RWPE2 (cell line): ENCODE measurements around the gene HIVEP1.
A peak's percentile ranks its signal among the peaks of the same experiment; 100 is the strongest.

Experiments used
- ATAC-seq: fragments of 200-7000 bp; cut with Tn5 transposase; 3 replicates; pipeline ENCODE4 v1.9.1; 2021; ENCODE audit warnings: low read depth
- DNase-seq: peaks from one replicate; pipeline ENCODE4 v3.0.0-alpha.2; 2020; ENCODE audit warnings: low spot score
- H3K27ac ChIP-seq: fragments of 450-650 bp; 2 replicates; pipeline ENCODE4 v1.5.1; 2017; ENCODE audit warnings: mild to moderate bottlenecking; ENCODE audit not compliant: poor library complexity, severe bottlenecking
- H3K27me3 ChIP-seq: fragments of 250-450 bp; sonication (Bioruptor Pico); 2 replicates; pipeline ENCODE4 v1.5.1; 2021; ENCODE audit warnings: mild to moderate bottlenecking, moderate library complexity; ENCODE audit not compliant: insufficient read depth, poor library complexity, severe bottlenecking
- H3K36me3 ChIP-seq: fragments of 250-450 bp; sonication (Bioruptor Pico); 2 replicates; pipeline ENCODE4 v1.5.1; 2020; ENCODE audit warnings: low read depth, mild to moderate bottlenecking, moderate library complexity
- H3K4me1 ChIP-seq: fragments of 250-450 bp; sonication (Bioruptor Pico); 2 replicates; pipeline ENCODE4 v1.5.1; 2021; ENCODE audit warnings: mild to moderate bottlenecking, moderate library complexity; ENCODE audit not compliant: insufficient read depth, poor library complexity, severe bottlenecking
- H3K4me3 ChIP-seq: fragments of 250-450 bp; sonication (Bioruptor Pico); 2 replicates; pipeline ENCODE4 v1.5.1; 2021; ENCODE audit warnings: mild to moderate bottlenecking, moderate library complexity; ENCODE audit not compliant: severe bottlenecking
- H3K9me3 ChIP-seq: fragments of 250-450 bp; sonication (Bioruptor Pico); 2 replicates; pipeline ENCODE4 v1.5.1; 2021; ENCODE audit warnings: mild to moderate bottlenecking, moderate library complexity; ENCODE audit not compliant: severe bottlenecking
- CTCF ChIP-seq: fragments of 450-650 bp; IDR thresholded peaks from one replicate; pipeline ENCODE4 v1.5.1; 2017; ENCODE audit warnings: mild to moderate bottlenecking, moderate library complexity; ENCODE audit not compliant: poor library complexity, severe bottlenecking

Gene HIVEP1

GRCh38 chr6:12065321-12066140, 53.4 kb downstream of the HIVEP1 start:
- H3K4me3 ChIP-seq: no peak overlapping the region
- DNase-seq (no peak), ATAC-seq (no peak)
- TF ChIP-seq CTCF: no peak
- H3K4me1 ChIP-seq: peaks cover 13% of the 10 kb centered on the region
- no peaks in the 10 kb centered on the region for H3K27me3 ChIP-seq
- no peak overlapping the region for H3K27ac ChIP-seq
- H3K9me3 ChIP-seq: no peaks in the 10 kb centered on the region
- H3K36me3 ChIP-seq: 0 out of 2 replicates have a peak, but pooled peaks cover 3% of the 10 kb centered on the region

GRCh38 chr6:12066297-12066696, 54.2 kb downstream of the HIVEP1 start:
- Histone ChIP-seq H3K27ac (no peak overlapping the region), H3K36me3 (0 out of 2 replicates have a peak, but pooled peaks cover 3% of the 10 kb centered on the region), H3K4me1 (peaks cover 17% of the 10 kb centered on the region), H3K4me3 (no peak overlapping the region), H3K27me3 (no peaks in the 10 kb centered on the region), H3K9me3 (no peaks in the 10 kb centered on the region)
- ATAC-seq (no peak), DNase-seq (no peak)
- no peak for TF ChIP-seq CTCF

GRCh38 chr6:12068899-12069557, 56.9 kb downstream of the HIVEP1 start:
- no peaks in the 10 kb centered on the region for H3K27me3 ChIP-seq

GRCh38 chr6:12069891-12070529, 57.9 kb downstream of the HIVEP1 start:
- no peaks in the 10 kb centered on the region for H3K27me3 ChIP-seq
- no peak for DNase-seq
- TF ChIP-seq CTCF: no peak
- no peaks in the 10 kb centered on the region for H3K9me3 ChIP-seq
- ATAC-seq: no peak
- no peak overlapping the region for H3K27ac ChIP-seq
- H3K36me3 ChIP-seq: 0 out of 2 replicates have a peak, but pooled peaks cover 3% of the 10 kb centered on the region
- H3K4me3 ChIP-seq: no peak overlapping the region
- H3K4me1 ChIP-seq: peaks cover 14% of the 10 kb centered on the region

More at GRCh38 chr6:12068899-12069557, 56.9 kb downstream of the HIVEP1 start:
- Histone ChIP-seq H3K36me3 (0 out of 2 replicates have a peak, but pooled peaks cover 3% of the 10 kb centered on the region), H3K9me3 (no peaks in the 10 kb centered on the region), H3K27ac (no peak overlapping the region), H3K4me3 (no peak overlapping the region), H3K4me1 (peaks cover 14% of the 10 kb centered on the region)
- peak; percentile 23; the same call in 1 of the 3 replicates for ATAC-seq
- no peak for DNase-seq
- TF ChIP-seq CTCF: no peak
